NCI-H69 (cell line): ENCODE data around the gene LCP2.
A peak's percentile ranks its signal among the peaks of the same experiment; 100 is the strongest.

Experiments used
- DNase-seq: peaks from one replicate; lab custom pipeline; 2025; lab: John Stamatoyannopoulos, UW

LCP2 gene

DNA sequence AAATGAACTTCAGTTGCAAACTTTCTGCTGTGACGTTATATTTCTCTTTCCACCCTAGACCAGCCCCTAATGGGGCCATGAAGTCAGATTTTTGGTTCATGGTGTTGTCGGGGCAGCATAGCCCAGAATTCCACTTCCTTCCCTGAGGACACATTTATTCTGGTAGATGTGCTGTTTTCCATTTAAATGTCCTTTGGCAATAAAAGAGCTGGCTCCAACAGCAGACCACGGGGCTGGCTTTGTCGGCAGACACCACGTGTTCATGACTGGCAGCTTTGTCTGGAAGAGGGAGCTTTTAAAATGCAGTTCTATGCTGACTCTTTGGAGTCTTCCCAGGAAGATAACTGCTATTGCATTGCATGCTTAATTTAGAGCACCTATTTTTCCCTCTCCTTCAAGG is 17.6 kb upstream of the LCP2 start:
- DNase-seq = no peak

GRCh38 chr5:170314541-170315095 is 17.0 kb upstream of the LCP2 start:
- DNase-seq = no peak

DNA sequence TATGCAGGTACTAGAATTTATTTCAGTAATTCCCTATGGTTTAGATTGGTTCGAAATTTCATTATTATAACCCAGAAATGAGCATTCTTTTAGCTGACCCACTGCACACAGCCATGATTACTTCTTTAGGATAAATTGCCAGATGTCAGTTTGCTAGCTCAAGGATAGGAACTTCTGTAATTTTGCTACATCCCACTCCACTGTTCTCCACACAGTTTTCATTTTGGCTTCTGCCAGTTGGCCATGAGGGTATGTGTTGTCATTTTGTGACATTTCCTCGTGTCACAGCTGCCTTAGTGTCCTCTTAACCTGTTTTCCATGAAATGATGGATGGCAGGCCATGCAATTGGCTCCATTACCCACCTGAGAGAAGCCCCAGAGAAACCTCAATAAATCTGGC is 16.2 kb upstream of the LCP2 start:
- no peak for DNase-seq

DNA sequence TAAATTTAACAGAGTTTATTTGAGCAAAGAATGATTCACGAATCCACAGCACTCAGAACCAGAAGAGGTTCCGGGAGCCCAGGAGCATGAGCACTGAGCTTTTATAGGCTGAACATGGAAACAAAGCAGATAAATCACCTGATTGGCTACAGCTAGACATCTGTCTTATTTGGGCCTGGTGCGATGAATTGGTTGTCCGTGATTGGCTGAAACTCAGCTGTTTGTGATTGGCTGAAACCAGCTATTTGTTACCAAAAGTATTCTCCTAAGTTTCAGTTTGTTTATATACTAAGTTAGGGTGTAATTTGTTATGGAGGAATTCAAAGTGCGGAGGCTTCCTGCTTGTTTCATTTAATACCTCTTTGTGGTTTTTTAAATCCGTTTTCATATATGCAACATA is 15.8 kb upstream of the LCP2 start:
- no peak for DNase-seq

DNA sequence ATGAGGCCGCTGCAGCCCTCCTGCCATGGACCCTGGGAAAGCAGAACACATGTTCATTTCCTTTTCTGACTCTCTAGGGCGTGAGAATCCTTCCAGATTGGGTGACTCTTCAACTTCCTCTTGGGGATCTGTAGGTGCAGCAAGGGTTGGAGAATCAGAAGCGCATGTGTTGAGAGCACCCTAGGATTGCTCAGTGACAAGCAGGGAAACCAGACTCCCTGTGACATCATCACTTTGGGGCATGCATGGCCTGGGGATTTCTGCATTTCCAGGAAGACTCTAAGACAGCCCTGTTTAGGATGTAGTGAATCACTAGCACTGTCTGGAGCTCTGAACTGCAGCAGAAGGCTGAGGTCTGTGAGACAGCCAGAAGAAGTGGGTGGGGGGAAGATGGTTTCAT is 15.1 kb upstream of the LCP2 start:
- DNase-seq = peak; percentile 15

GRCh38 chr5:170312301-170312595 is 14.7 kb upstream of the LCP2 start:
- DNase-seq = no peak

- DNase-seq = peak; percentile 25
Observed at GRCh38 chr5:170311511-170312300, 14.1 kb upstream of the LCP2 start.

GRCh38 chr5:170310256-170310926 is 12.8 kb upstream of the LCP2 start:
- no peak for DNase-seq

DNA sequence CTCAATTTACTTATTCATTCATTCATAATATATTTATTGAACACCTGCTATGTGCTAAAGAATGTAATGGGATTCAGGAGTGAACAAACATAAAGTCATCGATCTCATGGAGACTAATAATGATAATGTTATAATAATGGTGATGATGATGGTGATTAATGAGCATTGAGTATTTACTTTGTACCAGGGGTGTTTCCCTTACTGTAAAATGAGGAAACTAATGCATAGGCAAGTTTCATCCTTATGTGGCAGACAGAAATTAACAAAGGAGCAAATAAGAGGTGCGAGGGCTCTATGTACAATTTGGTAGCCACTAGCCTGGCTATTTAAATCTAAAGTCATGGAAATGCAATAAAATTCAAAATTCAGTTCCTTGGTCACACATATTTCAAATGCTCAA is 11.1 kb upstream of the LCP2 start:
- no peak for DNase-seq

DNA sequence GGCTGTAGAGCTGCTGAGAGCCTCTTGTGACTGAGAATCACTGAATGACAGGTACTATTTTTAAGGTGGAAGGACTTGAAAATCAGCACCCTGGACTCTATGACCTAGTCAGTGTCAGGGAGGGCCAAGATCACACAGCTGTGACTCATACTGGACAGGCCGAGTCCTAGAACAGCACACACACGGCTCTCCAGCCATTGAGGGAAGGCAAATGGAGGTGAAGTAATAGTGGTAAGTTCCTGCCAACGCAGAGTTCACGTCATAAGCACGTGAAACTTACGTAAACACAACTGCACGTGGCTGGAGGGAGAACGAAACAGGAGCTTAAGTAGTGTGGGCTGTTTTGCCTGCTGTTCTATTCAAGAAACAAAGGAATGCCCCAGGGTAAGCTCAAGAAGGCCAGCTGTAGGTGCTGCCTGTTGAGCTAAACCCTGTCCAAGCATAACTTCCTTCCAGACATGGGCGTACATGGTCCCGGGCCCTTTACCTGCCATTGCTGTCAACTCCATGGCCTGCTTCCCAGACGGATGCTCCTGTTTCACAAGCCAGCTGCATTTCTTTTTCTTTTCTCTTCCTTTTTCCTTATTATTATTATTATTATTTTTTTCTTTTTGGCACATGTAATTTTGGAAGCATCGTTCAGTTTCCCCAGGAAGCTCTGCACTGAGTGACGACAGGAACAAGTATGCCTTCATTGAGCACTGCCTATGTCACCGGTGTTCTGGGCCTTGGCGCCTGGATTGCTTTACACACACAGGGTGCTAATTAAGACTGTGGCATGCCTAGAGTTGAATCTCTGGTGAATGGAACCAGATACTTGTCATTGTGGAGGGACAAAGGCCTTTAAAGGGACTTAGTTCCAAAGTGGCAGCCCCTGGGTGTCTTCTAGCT is 10.2 kb upstream of the LCP2 start:
- peak; percentile 85 for DNase-seq

- DNase-seq = peak; percentile 66
Observed at GRCh38 chr5:170306381-170306831, 8.8 kb upstream of the LCP2 start.

DNA sequence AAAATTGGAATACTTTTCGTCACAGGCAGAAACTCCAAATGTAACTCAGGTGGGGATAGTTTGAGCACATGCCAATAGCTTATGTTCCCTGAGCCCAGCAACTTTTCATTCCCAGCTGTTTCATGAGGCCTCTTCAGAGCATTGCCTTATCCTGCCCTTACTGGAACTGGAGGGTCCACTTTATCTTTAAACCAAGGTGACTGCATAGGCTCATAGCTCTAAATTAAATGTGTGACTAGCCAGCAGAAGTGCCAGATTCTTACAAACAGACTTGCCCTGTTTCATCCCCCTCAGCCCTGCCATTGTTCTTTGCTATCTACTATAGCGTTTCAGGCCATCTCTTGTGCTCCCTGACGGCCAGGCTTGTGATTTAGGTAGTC is 8.1 kb upstream of the LCP2 start:
- no peak for DNase-seq

- no peak for DNase-seq
Observed at GRCh38 chr5:170305016-170305645, 7.6 kb upstream of the LCP2 start.

- DNase-seq = no peak
Observed at GRCh38 chr5:170303549-170303948, 6.0 kb upstream of the LCP2 start.

- no peak for DNase-seq
Observed at GRCh38 chr5:170302653-170303501, 5.3 kb upstream of the LCP2 start.

DNA sequence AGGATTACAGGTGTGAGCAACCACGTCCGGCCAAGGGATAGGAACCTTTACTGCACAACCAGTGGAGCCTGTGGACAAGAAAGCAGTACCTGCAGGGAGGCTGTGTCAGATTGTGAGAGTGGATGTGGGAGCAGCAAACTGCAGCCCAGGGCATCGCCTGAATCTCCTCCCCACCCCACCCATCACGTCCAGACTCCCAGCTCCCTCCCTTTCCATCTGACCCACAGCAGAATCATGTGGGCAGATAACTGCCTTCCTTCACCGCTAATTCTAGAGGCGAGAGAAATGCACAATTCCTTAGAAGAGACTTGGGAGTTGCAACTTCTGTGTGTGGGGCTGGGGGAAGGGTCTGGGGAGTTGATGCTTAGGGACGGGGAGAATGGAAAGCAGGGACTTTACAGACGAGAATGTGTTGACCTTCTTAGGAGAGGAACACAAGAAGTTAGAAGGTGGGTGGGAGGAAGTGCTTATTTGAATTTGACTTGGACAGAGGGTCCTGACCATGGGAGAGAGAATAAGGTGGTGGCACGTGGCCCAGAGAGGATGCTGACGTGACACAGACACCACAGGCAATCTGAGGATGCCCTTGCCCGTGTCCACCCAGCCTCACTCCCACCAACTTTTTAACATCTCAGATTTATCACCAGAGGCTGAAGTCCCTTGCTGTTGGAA is 4.5 kb upstream of the LCP2 start:
- DNase-seq = no peak

DNA sequence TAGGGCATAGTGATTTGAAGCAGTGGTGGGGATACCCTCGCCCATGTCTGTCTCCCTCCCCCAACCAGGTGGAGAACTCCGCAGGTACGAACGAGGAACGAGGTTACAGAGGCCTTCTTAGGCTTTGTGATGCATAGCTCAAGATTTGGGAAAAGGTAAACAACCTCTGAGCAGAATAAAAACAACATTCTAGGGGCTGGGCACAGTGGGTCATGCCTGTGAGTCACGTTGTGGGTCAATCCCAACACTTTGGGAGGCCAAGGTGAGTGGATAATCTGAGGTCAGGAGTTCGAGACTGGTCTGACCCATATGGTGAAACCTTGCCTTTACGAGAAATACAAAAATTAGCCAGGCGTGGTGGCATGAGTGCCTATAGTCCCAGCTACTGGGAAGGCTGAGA is 3.6 kb upstream of the LCP2 start:
- DNase-seq = no peak

GRCh38 chr5:170300361-170301013 is 2.9 kb upstream of the LCP2 start:
- no peak for DNase-seq

- DNase-seq = no peak
Observed at GRCh38 chr5:170296935-170297588, 515 bp downstream of the LCP2 start.
